ENCODE measurements around the gene CES2.

GRCh38 chr16:66946974-66947301 is 11.6 kb downstream of the CES2 start:
- no peak for TF ChIP-seq CTCF (IDR thresholded peaks at IDR 0.05; ENCODE audit: extremely low read depth in 1 of 2, insufficient read depth in 1 of 2, low read depth in 1 of 2, low read length in 2 of 2)
- TF ChIP-seq POLR2A (IDR thresholded peaks at IDR 0.05; ENCODE audit: low read depth, low read length): no peak
- no peak for TF ChIP-seq EZH2 (IDR thresholded peaks at IDR 0.05; ENCODE audit: borderline replicate concordance, low read depth, low read length, severe bottlenecking)

Measured in endothelial cell of umbilical vein (primary cell).